ENCODE measurements around the gene ZNF784. TPM values are rescaled to one million over a fixed set of nuclear protein-coding genes. Genes with fewer than 3 reads are reported as not detected.

Gene ZNF784
- total and polyA plus RNA-seq, 10 of the 15 experiments (the other 5 are each of a cell fraction or from before 2014, with no cell fraction given): 0.10 to 5.2 (median 1.8) TPM

- TF ChIP-seq NR2C2 (IDR thresholded peaks at IDR 0.05; ENCODE audit: borderline replicate concordance, control insufficient read depth, insufficient read length, low read depth) (no peak), RB1 (IDR thresholded peaks at IDR 0.05; ENCODE audit: borderline replicate concordance) (no peak), BACH1 (IDR thresholded peaks at IDR 0.05; ENCODE audit: borderline replicate concordance) (no peak), PBX3 (IDR thresholded peaks at IDR 0.05; ENCODE audit: insufficient replicate concordance, low read depth, low read length) (peak; percentile 86), IKZF1 (conservative IDR thresholded peaks at IDR 0.05) (no peak), FOXM1 (IDR thresholded peaks at IDR 0.05; ENCODE audit: low read depth, low read length) (no peak), TARDBP (IDR thresholded peaks at IDR 0.05; ENCODE audit: borderline replicate concordance) (no peak), ESRRA (IDR thresholded peaks at IDR 0.05; ENCODE audit: low read length) (no peak), ZNF384 (IDR thresholded peaks at IDR 0.05; ENCODE audit: borderline replicate concordance, low read depth, low read length) (no peak), MLLT1 (IDR thresholded peaks at IDR 0.05) (no peak)
Observed at GRCh38 chr19:55585658-55586339, 38.6 kb downstream of the ZNF784 start (continued).

- Histone ChIP-seq H3K4me1 (ENCODE audit: control insufficient read depth, insufficient read depth, low read length) (peaks cover 7% of the 10 kb centered on the region), H3K4me2 (ENCODE audit: control insufficient read depth, insufficient read depth) (no peak overlapping the region), H4K20me1 (ENCODE audit: control insufficient read depth, insufficient read depth) (no peaks in the 10 kb centered on the region), H3K36me3 (ENCODE audit: control insufficient read depth in 2 of 2, insufficient read depth in 2 of 2, low read length in 1 of 2) (no peaks in the 10 kb centered on the region), H3K9ac (ENCODE audit: control insufficient read depth, insufficient read depth, low read length) (no peak overlapping the region), H3K9me3 (replicated peaks; ENCODE audit: control insufficient read depth, insufficient read depth, low read length) (no peaks in the 10 kb centered on the region), H3K27me3 (replicated peaks in 1 of 2; ENCODE audit: control insufficient read depth in 2 of 2, insufficient read depth in 2 of 2, low read length in 1 of 2) (no peaks in the 10 kb centered on the region), H3K27ac (ENCODE audit: control insufficient read depth, insufficient read depth) (no peak overlapping the region), H2AFZ (ENCODE audit: control insufficient read depth, low read depth, low read length) (no peak overlapping the region), H3K4me3 (no peak overlapping the region), H3K79me2 (ENCODE audit: control insufficient read depth, insufficient read depth, low read length) (peaks cover 8% of the 10 kb centered on the region)
- 73% methylated on average over 11 of the region's 11 CpGs for WGBS (ENCODE audit: insufficient coverage, insufficient replicate concordance, low lambda C conversion rate, missing lambda C conversion rate)
- no peak for ATAC-seq
- no peak for DNase-seq (ENCODE audit: low read depth, low spot score)
- in situ Hi-C loops (cut with MboI) (no loop called here), intact Hi-C loops (cut with micrococcal nuclease; ENCODE audit: unreplicated experiment) (no loop called here)
- no TSS peak for BruUV-seq (replicated peaks)
- SMC1A ChIA-PET (ENCODE audit: uncharacterized antibody, unreplicated experiment): interaction anchor here (1.4 kb wide), 1 partner anchor 48 kb away, joined by 3 read pairs; no protein-coding TSS in a partner anchor
- POLR2A ChIA-PET: interaction anchor here (0.7 kb wide), 1 partner anchor 246 kb away, joined by 4 read pairs; no protein-coding TSS in a partner anchor
- FAIRE-seq: no peak
- RAD21 ChIA-PET (ENCODE audit: unreplicated experiment): no interaction called here
- CTCF ChIA-PET: no interaction called here
- TF ChIP-seq YY1 (IDR thresholded peaks at IDR 0.05; ENCODE audit: low read depth, low read length) (no peak), ZNF24 (IDR thresholded peaks at IDR 0.05) (no peak), ZZZ3 (IDR thresholded peaks at IDR 0.05; ENCODE audit: control insufficient read depth, insufficient read length, low read depth) (no peak), ZBED1 (IDR thresholded peaks at IDR 0.05; ENCODE audit: borderline replicate concordance) (no peak), EZH2 (IDR thresholded peaks at IDR 0.05; ENCODE audit: borderline replicate concordance, control insufficient read depth, low read depth, low read length) (no peak), MXI1 (IDR thresholded peaks at IDR 0.05; ENCODE audit: low read depth, low read length) (no peak), RAD51 (IDR thresholded peaks at IDR 0.05) (no peak), JUNB (IDR thresholded peaks at IDR 0.05) (no peak)
- TF ChIP-seq, protein P1, sequence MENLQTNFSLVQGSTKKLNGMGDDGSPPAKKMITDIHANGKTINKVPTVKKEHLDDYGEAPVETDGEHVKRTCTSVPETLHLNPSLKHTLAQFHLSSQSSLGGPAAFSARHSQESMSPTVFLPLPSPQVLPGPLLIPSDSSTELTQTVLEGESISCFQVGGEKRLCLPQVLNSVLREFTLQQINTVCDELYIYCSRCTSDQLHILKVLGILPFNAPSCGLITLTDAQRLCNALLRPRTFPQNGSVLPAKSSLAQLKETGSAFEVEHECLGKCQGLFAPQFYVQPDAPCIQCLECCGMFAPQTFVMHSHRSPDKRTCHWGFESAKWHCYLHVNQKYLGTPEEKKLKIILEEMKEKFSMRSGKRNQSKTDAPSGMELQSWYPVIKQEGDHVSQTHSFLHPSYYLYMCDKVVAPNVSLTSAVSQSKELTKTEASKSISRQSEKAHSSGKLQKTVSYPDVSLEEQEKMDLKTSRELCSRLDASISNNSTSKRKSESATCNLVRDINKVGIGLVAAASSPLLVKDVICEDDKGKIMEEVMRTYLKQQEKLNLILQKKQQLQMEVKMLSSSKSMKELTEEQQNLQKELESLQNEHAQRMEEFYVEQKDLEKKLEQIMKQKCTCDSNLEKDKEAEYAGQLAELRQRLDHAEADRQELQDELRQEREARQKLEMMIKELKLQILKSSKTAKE (IDR thresholded peaks at IDR 0.05; ENCODE audit: low read depth, poor library complexity, severe bottlenecking): no peak
Observed at GRCh38 chr19:55584871-55585270, 39.5 kb downstream of the ZNF784 start.
